Activated gamma-delta T cell treated with Interleukin-2 at 50 U/mL for 16 hours (primary cell): ENCODE data around the gene GNPNAT1.
A peak's percentile ranks its signal among the peaks of the same experiment; 100 is the strongest.
"Not testable (repeated sequence)": the region's sequence is repeated elsewhere in the genome, so short reads cannot be mapped to it uniquely, and the experiment has no call there.

Experiments
- DNase-seq: peaks from one replicate; pipeline ENCODE4 v3.0.0-alpha.2; 2020

The GNPNAT1 gene

GRCh38 chr14:52789118-52789517 is 2.3 kb downstream of the GNPNAT1 start:
- no peak for DNase-seq

- DNase-seq, result no peak
Observed at GRCh38 chr14:52786887-52787286, 4.5 kb downstream of the GNPNAT1 start.

GRCh38 chr14:52783206-52783605 is 8.2 kb downstream of the GNPNAT1 start:
- no peak for DNase-seq

GRCh38 chr14:52781629-52782028 is 9.8 kb downstream of the GNPNAT1 start:
- no peak for DNase-seq

- no peak for DNase-seq
Observed at GRCh38 chr14:52780893-52781292, 10.5 kb downstream of the GNPNAT1 start.

- no peak for DNase-seq
Observed at GRCh38 chr14:52778702-52779101, 12.7 kb downstream of the GNPNAT1 start.

DNA sequence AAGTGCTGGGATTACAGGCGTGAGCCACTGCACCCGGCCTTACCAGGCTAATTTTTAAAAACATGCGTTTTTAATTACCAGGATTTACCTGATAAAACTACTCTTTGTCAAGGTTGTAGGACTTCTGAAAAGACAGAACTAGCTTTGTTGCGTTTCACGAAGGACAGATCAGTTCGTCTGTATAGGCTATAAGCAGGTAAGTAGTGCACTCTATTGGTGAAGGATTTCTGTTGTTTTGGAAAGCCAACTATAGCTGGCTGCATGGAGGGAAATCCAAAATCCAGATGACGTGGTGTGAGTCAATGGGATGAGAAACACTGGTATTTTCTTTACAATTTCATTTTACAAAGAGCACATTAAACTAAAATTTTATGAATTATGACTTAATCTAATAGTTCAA is 14.6 kb downstream of the GNPNAT1 start:
- DNase-seq, result no peak

DNA sequence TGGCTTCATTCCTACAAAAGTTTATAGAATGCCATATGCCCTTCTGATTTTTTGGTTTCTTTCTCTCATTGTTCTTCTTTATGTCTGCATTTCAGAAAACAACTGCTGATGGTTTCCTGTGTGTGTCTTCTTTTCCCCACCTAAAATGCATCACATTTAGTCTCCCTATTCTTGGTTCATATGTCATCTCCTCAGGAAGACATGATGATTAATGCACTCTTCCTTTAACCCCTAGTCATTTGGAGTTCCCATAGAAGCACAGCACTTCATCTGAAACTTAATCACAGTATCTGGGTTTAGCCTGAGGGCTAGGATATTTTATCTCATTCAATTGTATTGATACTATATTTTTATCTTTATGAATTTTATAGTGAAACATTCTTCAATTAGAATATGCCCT is 21.5 kb downstream of the GNPNAT1 start:
- no peak for DNase-seq

- DNase-seq, result no peak
Observed at GRCh38 chr14:52767058-52767833, 24.2 kb downstream of the GNPNAT1 start.

- not testable (repeated sequence) for DNase-seq
Observed at GRCh38 chr14:52762923-52763322, 28.5 kb downstream of the GNPNAT1 start.

DNA sequence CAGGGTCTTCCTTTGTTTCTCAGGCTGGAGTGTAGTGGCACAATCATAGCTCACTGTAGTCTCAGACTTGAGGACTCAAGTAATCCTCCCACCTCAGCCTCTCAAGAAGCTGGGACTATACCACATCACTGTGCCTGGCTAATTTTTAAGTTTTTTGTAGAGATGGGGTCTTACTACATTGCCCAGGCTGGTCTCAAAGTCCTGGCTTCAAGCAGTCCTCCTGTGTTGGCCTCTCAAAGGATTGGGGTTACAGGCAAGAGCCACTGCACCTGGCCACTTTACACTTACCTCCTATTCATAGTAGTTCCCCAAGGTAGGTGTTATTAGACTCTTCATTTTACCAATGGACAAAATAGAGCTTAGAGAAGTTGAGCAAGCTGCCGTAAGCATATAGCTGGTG is 32.3 kb downstream of the GNPNAT1 start:
- no peak for DNase-seq

GRCh38 chr14:52755607-52756316 is 35.6 kb downstream of the GNPNAT1 start:
- no peak for DNase-seq

GRCh38 chr14:52748647-52749292 is 42.6 kb downstream of the GNPNAT1 start:
- DNase-seq, result no peak

- no peak for DNase-seq
Observed at GRCh38 chr14:52741865-52742264, 49.5 kb downstream of the GNPNAT1 start.

DNA sequence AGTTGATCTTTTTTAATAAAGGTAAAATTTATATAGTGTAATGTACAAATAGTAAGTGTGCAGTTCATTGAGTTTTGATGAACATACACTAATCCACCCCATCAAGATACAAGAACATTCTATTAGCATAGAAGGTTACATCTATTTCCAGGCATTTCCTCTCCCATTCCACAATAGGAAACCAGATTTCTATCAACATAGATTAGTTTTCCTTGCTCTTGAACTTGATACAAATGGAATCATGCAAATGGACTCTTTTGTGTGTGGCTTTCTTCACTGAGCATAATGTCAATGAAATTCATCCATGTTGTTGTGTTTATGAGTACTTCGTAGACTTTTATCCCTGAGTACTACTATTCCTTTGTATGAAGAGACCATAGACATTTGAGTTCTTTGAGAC is 50.7 kb downstream of the GNPNAT1 start:
- DNase-seq, result no peak

DNA sequence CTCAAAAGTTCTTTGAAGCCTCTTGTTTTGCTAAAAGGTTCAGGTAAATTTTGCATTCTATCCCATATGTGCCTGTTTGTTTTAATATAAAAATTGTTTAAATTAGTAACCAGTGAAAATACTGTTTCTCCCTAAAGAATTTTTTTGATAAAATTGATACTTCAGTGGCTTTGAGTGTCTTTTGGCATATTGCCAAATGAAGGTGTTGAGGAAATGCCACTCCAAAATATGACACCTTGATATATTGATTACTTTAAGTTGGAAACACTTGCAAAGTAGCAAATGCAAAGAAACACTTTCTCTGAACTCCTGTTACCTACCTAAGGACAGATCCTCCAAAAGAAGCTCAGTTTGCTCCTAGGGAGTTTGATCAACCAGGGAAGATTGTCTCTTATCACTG is 53.0 kb downstream of the GNPNAT1 start:
- no peak for DNase-seq

DNA sequence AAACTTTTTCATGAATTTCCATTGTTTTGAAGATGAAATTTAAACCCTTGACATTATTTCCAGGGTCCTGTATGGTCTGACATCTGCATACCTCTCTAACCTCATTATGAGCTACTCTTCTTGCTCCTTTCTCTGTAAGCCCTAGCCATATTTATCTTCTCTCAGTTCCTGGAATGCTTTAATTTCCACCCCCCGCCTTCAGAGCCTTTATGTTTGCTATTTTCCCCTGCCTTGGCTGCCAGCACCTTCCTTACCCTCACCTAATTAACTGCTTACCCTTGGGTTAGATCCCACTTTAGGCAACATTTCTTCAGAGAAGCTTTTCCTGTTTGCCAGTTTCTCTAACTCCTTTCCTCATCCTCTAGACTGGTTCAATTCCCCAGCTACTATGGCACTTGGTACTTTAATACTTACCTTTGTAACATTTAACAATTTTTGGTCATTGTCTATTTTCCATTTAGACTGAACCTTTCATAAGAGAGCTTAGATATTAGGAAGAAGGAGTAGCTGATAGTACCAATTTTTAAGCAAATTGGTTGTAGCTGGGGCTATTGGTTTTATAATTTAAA is 55.4 kb downstream of the GNPNAT1 start:
- DNase-seq, result no peak

DNA sequence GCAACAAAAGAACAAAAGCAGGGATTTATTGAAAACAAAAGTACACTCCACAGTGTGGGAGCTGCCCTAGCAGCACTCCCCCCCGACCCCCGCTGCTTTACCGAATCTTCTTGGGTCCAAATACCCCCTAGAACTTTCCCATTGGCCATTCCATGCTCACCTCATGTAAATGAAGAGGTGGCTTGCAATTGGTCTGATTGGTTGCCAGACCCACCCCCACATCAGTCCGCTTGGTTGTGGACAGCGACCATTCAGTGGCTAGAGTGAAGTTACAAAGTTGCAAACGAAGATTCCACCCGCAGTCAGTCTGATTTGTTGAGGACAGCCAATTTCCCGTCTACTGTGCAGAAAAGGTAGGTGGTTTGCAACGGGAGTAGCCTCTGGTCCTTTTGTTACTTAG is 57.6 kb downstream of the GNPNAT1 start:
- no peak for DNase-seq

DNA sequence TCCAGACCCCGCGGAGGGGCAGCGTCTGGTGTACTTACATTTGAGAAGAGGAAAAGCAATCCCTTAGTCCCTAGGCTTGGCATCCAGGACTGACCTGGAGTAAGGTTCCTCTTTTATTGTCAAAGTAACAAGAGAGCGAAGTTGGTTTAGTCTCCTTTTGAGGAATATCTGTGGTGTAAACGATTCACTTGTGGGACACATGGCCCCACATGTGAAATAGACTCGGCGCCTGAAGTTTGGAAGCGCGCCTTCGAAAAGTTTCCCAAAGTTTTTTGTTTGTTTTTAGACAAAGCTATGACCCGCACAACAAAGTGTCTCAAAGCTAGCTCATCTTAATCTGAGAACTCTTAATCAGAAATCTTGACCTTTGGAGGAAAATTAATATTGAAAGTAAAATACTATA is 60.7 kb downstream of the GNPNAT1 start:
- DNase-seq, result no peak

GRCh38 chr14:52729925-52730708 is 61.3 kb downstream of the GNPNAT1 start, which contains the start of gene STYX:
Gene STYX, plus strand, starts transcription at chr14:52730166. Its CDS starts 309 bp downstream, at chr14:52730475.
- DNase-seq, result peak; percentile 97

GRCh38 chr14:52729585-52729924 is 61.9 kb downstream of the GNPNAT1 start:
- no peak for DNase-seq

- not testable (repeated sequence) for DNase-seq
Observed at GRCh38 chr14:52729035-52729434, 62.4 kb downstream of the GNPNAT1 start.

- DNase-seq, result not testable (repeated sequence)
Observed at GRCh38 chr14:52727509-52727908, 63.9 kb downstream of the GNPNAT1 start.
